Stomach (tissue), 4 donors: ENCODE data around the gene SH3RF3.

ENCODE experiments used
- EP300 ChIP-seq: sonication (generic); formaldehyde crosslinking; IDR thresholded peaks from one replicate; pipeline ENCODE4 v1.6.1; 2017; ENCODE audit warnings: antibody characterized with exemption
- TF ChIP-seq, protein P1 (sequence below), 7 experiments: fragments of 450-650 bp in 4 of 7; fragments of 200-600 bp in 3 of 7; sonication (generic) in 3 of 7; IDR thresholded peaks; one replicate each; pipeline ENCODE4 v1.5.1; 2016 to 2019; ENCODE audit warnings: antibody characterized with exemption in 7 of 7, control low read depth in 2 of 7, mild to moderate bottlenecking in 1 of 7

DNA sequence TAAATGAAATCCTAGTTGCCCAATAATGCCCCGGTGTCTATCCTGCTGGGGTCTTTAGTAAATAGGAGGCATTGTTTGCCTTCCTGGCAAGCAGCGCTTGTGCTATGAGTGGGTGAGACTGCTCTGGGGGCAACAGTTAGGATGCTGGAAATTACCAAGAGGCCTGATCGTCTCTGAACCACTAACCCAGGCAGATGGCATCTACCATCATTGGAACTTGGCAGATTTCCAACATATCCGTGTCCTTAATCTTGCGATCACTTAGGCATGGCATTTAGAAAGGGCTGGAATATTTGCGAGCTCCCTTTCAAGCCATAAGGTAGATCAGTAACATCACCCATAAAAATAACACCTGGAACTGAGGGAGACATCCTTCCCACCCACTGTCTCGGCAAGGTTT lies 18.8 kb upstream of the SH3RF3 start:
- TF ChIP-seq, protein P1, sequence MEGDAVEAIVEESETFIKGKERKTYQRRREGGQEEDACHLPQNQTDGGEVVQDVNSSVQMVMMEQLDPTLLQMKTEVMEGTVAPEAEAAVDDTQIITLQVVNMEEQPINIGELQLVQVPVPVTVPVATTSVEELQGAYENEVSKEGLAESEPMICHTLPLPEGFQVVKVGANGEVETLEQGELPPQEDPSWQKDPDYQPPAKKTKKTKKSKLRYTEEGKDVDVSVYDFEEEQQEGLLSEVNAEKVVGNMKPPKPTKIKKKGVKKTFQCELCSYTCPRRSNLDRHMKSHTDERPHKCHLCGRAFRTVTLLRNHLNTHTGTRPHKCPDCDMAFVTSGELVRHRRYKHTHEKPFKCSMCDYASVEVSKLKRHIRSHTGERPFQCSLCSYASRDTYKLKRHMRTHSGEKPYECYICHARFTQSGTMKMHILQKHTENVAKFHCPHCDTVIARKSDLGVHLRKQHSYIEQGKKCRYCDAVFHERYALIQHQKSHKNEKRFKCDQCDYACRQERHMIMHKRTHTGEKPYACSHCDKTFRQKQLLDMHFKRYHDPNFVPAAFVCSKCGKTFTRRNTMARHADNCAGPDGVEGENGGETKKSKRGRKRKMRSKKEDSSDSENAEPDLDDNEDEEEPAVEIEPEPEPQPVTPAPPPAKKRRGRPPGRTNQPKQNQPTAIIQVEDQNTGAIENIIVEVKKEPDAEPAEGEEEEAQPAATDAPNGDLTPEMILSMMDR (IDR thresholded peaks at IDR 0.05) = no peak
- no peak for TF ChIP-seq EP300
